M059J (cell line): ENCODE results near the gene CDK5RAP2. TPM values are rescaled to one million over a fixed set of nuclear protein-coding genes. Genes with fewer than 3 reads are reported as not detected.
A peak's percentile ranks its signal among the peaks of the same experiment; 100 is the strongest.
"Not testable (repeated sequence)": the region's sequence is repeated elsewhere in the genome, so short reads cannot be mapped to it uniquely, and the experiment has no call there.

Experiments
- DNase-seq: peaks from one replicate; pipeline ENCODE4 v3.0.0-alpha.2; 2012; ENCODE audit warnings: low read depth
- total RNA-seq: library from RNA; depleted of rRNA; stranded (reverse); fragments of >200 nt; shearing (Covaris generic); gene quantifications from 2 replicates; pipeline ENCODE4 v1.2.3, GENCODE V29; 2014

Gene CDK5RAP2
- total RNA-seq, 1 experiment from 2014 or later = 32.6 TPM

GRCh38 chr9:120545701-120546550 is 34.0 kb downstream of the CDK5RAP2 start:
- DNase-seq = no peak

- no peak for DNase-seq
These were observed 35.5 kb downstream of the CDK5RAP2 start for GRCh38 chr9:120544441-120544840.

- DNase-seq = peak; percentile 18
These were observed 37.1 kb downstream of the CDK5RAP2 start for GRCh38 chr9:120542701-120543490.

- no peak for DNase-seq
These were observed 38.0 kb downstream of the CDK5RAP2 start for GRCh38 chr9:120541921-120542320.

- DNase-seq = no peak
These were observed 40.0 kb downstream of the CDK5RAP2 start for GRCh38 chr9:120539951-120540350.

GRCh38 chr9:120538339-120538738 is 41.6 kb downstream of the CDK5RAP2 start:
- DNase-seq = peak; percentile 16

- DNase-seq = no peak
These were observed 42.9 kb downstream of the CDK5RAP2 start for GRCh38 chr9:120536949-120537640.

GRCh38 chr9:120536094-120536493 is 43.9 kb downstream of the CDK5RAP2 start:
- no peak for DNase-seq

- DNase-seq = no peak
These were observed 45.7 kb downstream of the CDK5RAP2 start for GRCh38 chr9:120534266-120534665.

GRCh38 chr9:120532891-120533290 is 47.1 kb downstream of the CDK5RAP2 start:
- no peak for DNase-seq

- DNase-seq = peak; percentile 22
These were observed 47.5 kb downstream of the CDK5RAP2 start for GRCh38 chr9:120532475-120532874.

- DNase-seq = peak; percentile 31
These were observed 48.2 kb downstream of the CDK5RAP2 start for GRCh38 chr9:120531683-120532300.

- DNase-seq = not testable (repeated sequence)
These were observed 49.6 kb downstream of the CDK5RAP2 start for GRCh38 chr9:120530220-120530832.

- DNase-seq = no peak
These were observed 51.1 kb downstream of the CDK5RAP2 start for GRCh38 chr9:120528829-120529228.

GRCh38 chr9:120528327-120528726 is 51.6 kb downstream of the CDK5RAP2 start:
- DNase-seq = no peak

GRCh38 chr9:120526534-120526933 is 53.4 kb downstream of the CDK5RAP2 start:
- no peak for DNase-seq

GRCh38 chr9:120524863-120525262 is 55.1 kb downstream of the CDK5RAP2 start:
- no peak for DNase-seq

GRCh38 chr9:120524038-120524437 is 55.9 kb downstream of the CDK5RAP2 start:
- DNase-seq = no peak

GRCh38 chr9:120522558-120522957 is 57.4 kb downstream of the CDK5RAP2 start:
- no peak for DNase-seq

GRCh38 chr9:120522032-120522431 is 57.9 kb downstream of the CDK5RAP2 start:
- DNase-seq = no peak

- no peak for DNase-seq
These were observed 58.9 kb downstream of the CDK5RAP2 start for GRCh38 chr9:120521101-120521500.
